ENCODE measurements around the gene SLC25A45. TPM values are rescaled to one million over a fixed set of nuclear protein-coding genes. Genes with fewer than 3 reads are reported as not detected.
A peak's percentile ranks its signal among the peaks of the same experiment; 100 is the strongest.

Gene SLC25A45
- total RNA-seq, 1 donor from 2014 or later = 1.9 TPM

- Mint-ChIP-seq H3K4me3 (peak overlapping the region; percentile 70), H3K9me3 (no peaks in the 10 kb centered on the region), H3K27ac (peak overlapping the region; percentile 99), H3K27me3 (peaks cover 26% of the 10 kb centered on the region), H3K36me3 (peaks cover 36% of the 10 kb centered on the region), H3K4me1 (ENCODE audit: unreplicated experiment) (peaks cover 65% of the 10 kb centered on the region)
- TF ChIP-seq CTCF (conservative IDR thresholded peaks at IDR 0.05) = no peak
- DNase-seq (ENCODE audit: extremely low spot score, unreplicated experiment) = no peak
These were observed 46.7 kb upstream of the SLC25A45 start for GRCh38 chr11:65429068-65429681.

GRCh38 chr11:65428578-65429067 is 46.2 kb upstream of the SLC25A45 start:
- Mint-ChIP-seq H3K4me1 (ENCODE audit: unreplicated experiment) (peaks cover 69% of the 10 kb centered on the region), H3K9me3 (no peaks in the 10 kb centered on the region), H3K4me3 (peak overlapping the region; percentile 88), H3K36me3 (peaks cover 35% of the 10 kb centered on the region), H3K27ac (peak overlapping the region; percentile 99), H3K27me3 (peaks cover 30% of the 10 kb centered on the region)
- no peak for TF ChIP-seq CTCF (conservative IDR thresholded peaks at IDR 0.05)
- DNase-seq (ENCODE audit: extremely low spot score, unreplicated experiment) = no peak

GRCh38 chr11:65427691-65428577 is 45.5 kb upstream of the SLC25A45 start:
- peaks cover 33% of the 10 kb centered on the region for H3K27me3 Mint-ChIP-seq
- H3K4me3 Mint-ChIP-seq = peak overlapping the region; percentile 88
- peaks cover 71% of the 10 kb centered on the region for H3K4me1 Mint-ChIP-seq (ENCODE audit: unreplicated experiment)
- H3K9me3 Mint-ChIP-seq = no peaks in the 10 kb centered on the region
- peaks cover 34% of the 10 kb centered on the region for H3K36me3 Mint-ChIP-seq
- peak overlapping the region; percentile 99 for H3K27ac Mint-ChIP-seq
- peak; percentile 29 for DNase-seq (ENCODE audit: extremely low spot score, unreplicated experiment)
- no peak for TF ChIP-seq CTCF (conservative IDR thresholded peaks at IDR 0.05)

GRCh38 chr11:65426839-65427690 is 44.6 kb upstream of the SLC25A45 start:
- peak overlapping the region; percentile 88 for H3K4me3 Mint-ChIP-seq
- no peaks in the 10 kb centered on the region for H3K9me3 Mint-ChIP-seq
- H3K27me3 Mint-ChIP-seq = peaks cover 39% of the 10 kb centered on the region
- DNase-seq (ENCODE audit: extremely low spot score, unreplicated experiment) = no peak
- peaks cover 75% of the 10 kb centered on the region for H3K4me1 Mint-ChIP-seq (ENCODE audit: unreplicated experiment)
- no peak for TF ChIP-seq CTCF (conservative IDR thresholded peaks at IDR 0.05)
- peak overlapping the region; percentile 99 for H3K27ac Mint-ChIP-seq
- peaks cover 37% of the 10 kb centered on the region for H3K36me3 Mint-ChIP-seq

Measured in type B pancreatic cell (in vitro differentiated cells).